Measurements from ENCODE around the gene AMOTL2.

Gene AMOTL2

DNA sequence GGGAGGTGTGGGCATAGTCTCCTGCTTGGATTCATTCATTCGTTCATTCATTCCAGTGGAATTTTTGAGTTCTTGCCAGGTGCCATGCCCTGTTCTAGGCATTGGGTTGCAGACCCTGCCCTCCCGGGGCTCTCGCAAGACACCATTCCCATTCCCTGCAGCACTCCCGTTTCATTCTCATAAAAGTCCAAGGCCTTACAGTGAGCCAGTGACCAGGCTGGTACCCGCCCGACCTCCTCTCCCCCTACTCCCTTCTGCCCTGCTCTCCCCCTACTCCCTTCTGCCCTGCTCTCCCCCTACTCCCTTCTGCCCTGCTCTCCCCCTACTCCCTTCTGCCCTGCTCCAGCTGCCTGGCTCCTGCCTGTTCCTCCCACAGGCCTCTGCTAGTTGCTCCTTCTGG lies 41.9 kb downstream of the AMOTL2 start:
- no peak for TF ChIP-seq ZNF274 (IDR thresholded peaks at IDR 0.05; ENCODE audit: low read depth, low read length)
- no peak for TF ChIP-seq YY1 (IDR thresholded peaks at IDR 0.05; ENCODE audit: insufficient read depth, insufficient read length)
- no peak for TF ChIP-seq SUZ12 (IDR thresholded peaks at IDR 0.05; ENCODE audit: extremely low read depth, insufficient read depth, insufficient read length)
- Histone ChIP-seq H3K4me3 (ENCODE audit: insufficient read length, low read depth) (no peak overlapping the region), H3K9ac (ENCODE audit: insufficient read length, low read depth) (no peak overlapping the region), H3K36me3 (ENCODE audit: insufficient read depth, insufficient read length, low read length) (no peaks in the 10 kb centered on the region), H3K9me3 (ENCODE audit: insufficient read depth, low read length) (no peaks in the 10 kb centered on the region), H3K27me3 (ENCODE audit: insufficient read depth, insufficient read length) (no peaks in the 10 kb centered on the region), H3K4me1 (ENCODE audit: insufficient read depth, insufficient read length) (peaks cover 37% of the 10 kb centered on the region)
- no peak for DNase-seq (ENCODE audit: low read depth, low spot score)

- Histone ChIP-seq H3K4me3 (ENCODE audit: insufficient read length, low read depth) (no peak overlapping the region), H3K9ac (ENCODE audit: insufficient read length, low read depth) (no peak overlapping the region), H3K27me3 (ENCODE audit: insufficient read depth, insufficient read length) (no peaks in the 10 kb centered on the region), H3K36me3 (ENCODE audit: insufficient read depth, insufficient read length, low read length) (no peaks in the 10 kb centered on the region), H3K9me3 (ENCODE audit: insufficient read depth, low read length) (no peaks in the 10 kb centered on the region), H3K4me1 (ENCODE audit: insufficient read depth, insufficient read length) (peaks cover 39% of the 10 kb centered on the region)
- no peak for TF ChIP-seq ZNF274 (IDR thresholded peaks at IDR 0.05; ENCODE audit: low read depth, low read length)
- TF ChIP-seq YY1 (IDR thresholded peaks at IDR 0.05; ENCODE audit: insufficient read depth, insufficient read length): no peak
- TF ChIP-seq SUZ12 (IDR thresholded peaks at IDR 0.05; ENCODE audit: extremely low read depth, insufficient read depth, insufficient read length): no peak
- DNase-seq (ENCODE audit: low read depth, low spot score): no peak
These were observed 42.4 kb downstream of the AMOTL2 start for GRCh38 chr3:134331811-134332199.

- no peaks in the 10 kb centered on the region for H3K36me3 ChIP-seq (ENCODE audit: insufficient read depth, insufficient read length, low read length)
- DNase-seq (ENCODE audit: low read depth, low spot score): peak; percentile 50
- H3K4me1 ChIP-seq (ENCODE audit: insufficient read depth, insufficient read length): peaks cover 42% of the 10 kb centered on the region
- no peak for TF ChIP-seq YY1 (IDR thresholded peaks at IDR 0.05; ENCODE audit: insufficient read depth, insufficient read length)
- TF ChIP-seq SUZ12 (IDR thresholded peaks at IDR 0.05; ENCODE audit: extremely low read depth, insufficient read depth, insufficient read length): no peak
- no peak for TF ChIP-seq ZNF274 (IDR thresholded peaks at IDR 0.05; ENCODE audit: low read depth, low read length)
- no peak overlapping the region for H3K4me3 ChIP-seq (ENCODE audit: insufficient read length, low read depth)
- no peaks in the 10 kb centered on the region for H3K27me3 ChIP-seq (ENCODE audit: insufficient read depth, insufficient read length)
- H3K9me3 ChIP-seq (ENCODE audit: insufficient read depth, low read length): no peaks in the 10 kb centered on the region
- H3K9ac ChIP-seq (ENCODE audit: insufficient read length, low read depth): no peak overlapping the region
These were observed 43.1 kb downstream of the AMOTL2 start for GRCh38 chr3:134330883-134331810.

GRCh38 chr3:134328846-134329245 lies 45.4 kb downstream of the AMOTL2 start:
- Histone ChIP-seq H3K9ac (ENCODE audit: insufficient read length, low read depth) (no peak overlapping the region), H3K27me3 (ENCODE audit: insufficient read depth, insufficient read length) (no peaks in the 10 kb centered on the region), H3K9me3 (ENCODE audit: insufficient read depth, low read length) (no peaks in the 10 kb centered on the region), H3K4me1 (ENCODE audit: insufficient read depth, insufficient read length) (peaks cover 35% of the 10 kb centered on the region), H3K4me3 (ENCODE audit: insufficient read length, low read depth) (no peak overlapping the region), H3K36me3 (ENCODE audit: insufficient read depth, insufficient read length, low read length) (no peaks in the 10 kb centered on the region)
- no peak for DNase-seq (ENCODE audit: low read depth, low spot score)
- TF ChIP-seq ZNF274 (IDR thresholded peaks at IDR 0.05; ENCODE audit: low read depth, low read length) (no peak), SUZ12 (IDR thresholded peaks at IDR 0.05; ENCODE audit: extremely low read depth, insufficient read depth, insufficient read length) (no peak), YY1 (IDR thresholded peaks at IDR 0.05; ENCODE audit: insufficient read depth, insufficient read length) (no peak)

DNA sequence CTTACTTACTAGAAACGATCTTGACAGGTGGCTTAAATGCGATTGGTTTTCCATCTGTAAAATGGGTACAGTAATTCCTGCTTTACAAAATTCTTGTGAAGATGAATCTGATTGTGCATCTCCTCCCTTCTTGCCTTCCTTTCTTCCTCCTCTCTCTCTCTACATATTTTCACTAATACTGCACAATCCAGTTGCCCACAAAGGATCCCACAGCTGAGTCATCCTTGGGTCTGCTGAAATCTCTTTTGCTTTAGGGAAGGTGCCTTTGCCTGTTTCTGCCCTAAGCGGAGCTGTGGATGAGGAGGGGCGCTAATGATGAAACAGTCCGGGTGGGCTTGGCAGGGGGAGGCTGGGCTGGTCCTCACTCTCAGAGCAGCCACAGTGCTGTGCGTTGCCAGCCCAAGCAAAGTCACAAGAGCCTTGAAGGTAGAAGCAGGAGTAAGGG lies 46.1 kb downstream of the AMOTL2 start:
- H3K9me3 ChIP-seq (ENCODE audit: insufficient read depth, low read length): no peaks in the 10 kb centered on the region
- no peak for DNase-seq (ENCODE audit: low read depth, low spot score)
- TF ChIP-seq SUZ12 (IDR thresholded peaks at IDR 0.05; ENCODE audit: extremely low read depth, insufficient read depth, insufficient read length) (no peak), YY1 (IDR thresholded peaks at IDR 0.05; ENCODE audit: insufficient read depth, insufficient read length) (no peak), ZNF274 (IDR thresholded peaks at IDR 0.05; ENCODE audit: low read depth, low read length) (no peak)
- H3K4me3 ChIP-seq (ENCODE audit: insufficient read length, low read depth): no peak overlapping the region
- no peak overlapping the region for H3K9ac ChIP-seq (ENCODE audit: insufficient read length, low read depth)
- no peaks in the 10 kb centered on the region for H3K27me3 ChIP-seq (ENCODE audit: insufficient read depth, insufficient read length)
- H3K4me1 ChIP-seq (ENCODE audit: insufficient read depth, insufficient read length): peaks cover 35% of the 10 kb centered on the region
- H3K36me3 ChIP-seq (ENCODE audit: insufficient read depth, insufficient read length, low read length): no peaks in the 10 kb centered on the region

GRCh38 chr3:134327594-134327975 lies 46.7 kb downstream of the AMOTL2 start:
- H3K4me1 ChIP-seq (ENCODE audit: insufficient read depth, insufficient read length): peaks cover 35% of the 10 kb centered on the region
- H3K4me3 ChIP-seq (ENCODE audit: insufficient read length, low read depth): no peak overlapping the region
- H3K9ac ChIP-seq (ENCODE audit: insufficient read length, low read depth): no peak overlapping the region

More at GRCh38 chr3:134327594-134327975, 46.7 kb downstream of the AMOTL2 start:
- TF ChIP-seq SUZ12 (IDR thresholded peaks at IDR 0.05; ENCODE audit: extremely low read depth, insufficient read depth, insufficient read length): no peak
- no peak for TF ChIP-seq ZNF274 (IDR thresholded peaks at IDR 0.05; ENCODE audit: low read depth, low read length)
- no peak for TF ChIP-seq YY1 (IDR thresholded peaks at IDR 0.05; ENCODE audit: insufficient read depth, insufficient read length)
- H3K36me3 ChIP-seq (ENCODE audit: insufficient read depth, insufficient read length, low read length): no peaks in the 10 kb centered on the region
- no peaks in the 10 kb centered on the region for H3K9me3 ChIP-seq (ENCODE audit: insufficient read depth, low read length)
- no peak for DNase-seq (ENCODE audit: low read depth, low spot score)
- H3K27me3 ChIP-seq (ENCODE audit: insufficient read depth, insufficient read length): no peaks in the 10 kb centered on the region
